Globus pallidus (tissue), 1 donor: Measurements from ENCODE around the gene MRGPRG.

Source experiments
- DNase-seq: peaks from one replicate; pipeline ENCODE4 v3.0.0-alpha.2; 2015; ENCODE audit warnings: low spot score

Gene MRGPRG

GRCh38 chr11:3225826-3226750, 7.5 kb upstream of the MRGPRG start:
- DNase-seq = peak; percentile 18

GRCh38 chr11:3225159-3225758, 6.6 kb upstream of the MRGPRG start:
- DNase-seq = no peak

- DNase-seq = no peak
Observed at GRCh38 chr11:3224401-3225057, 5.9 kb upstream of the MRGPRG start.

- no peak for DNase-seq
Observed at GRCh38 chr11:3223932-3224381, 5.3 kb upstream of the MRGPRG start.

- DNase-seq = no peak
Observed at GRCh38 chr11:3222941-3223915, 4.6 kb upstream of the MRGPRG start.

GRCh38 chr11:3222003-3222855, 3.6 kb upstream of the MRGPRG start:
- no peak for DNase-seq

- no peak for DNase-seq
Observed at GRCh38 chr11:3221408-3222002, 2.9 kb upstream of the MRGPRG start.

GRCh38 chr11:3220521-3221407, 2.2 kb upstream of the MRGPRG start:
- no peak for DNase-seq

GRCh38 chr11:3220101-3220500, 1.5 kb upstream of the MRGPRG start:
- no peak for DNase-seq

GRCh38 chr11:3219281-3219892, 774 bp upstream of the MRGPRG start:
- DNase-seq = no peak

GRCh38 chr11:3217818-3218482, 663 bp downstream of the MRGPRG start:
- no peak for DNase-seq

- no peak for DNase-seq
Observed at GRCh38 chr11:3216027-3216525, 2.5 kb downstream of the MRGPRG start.

GRCh38 chr11:3215346-3216026, 3.1 kb downstream of the MRGPRG start:
- DNase-seq = no peak

- no peak for DNase-seq
Observed at GRCh38 chr11:3214420-3214699, 4.3 kb downstream of the MRGPRG start.

GRCh38 chr11:3213659-3214419, 4.8 kb downstream of the MRGPRG start:
- DNase-seq = no peak

- no peak for DNase-seq
Observed at GRCh38 chr11:3208272-3208671, 10.3 kb downstream of the MRGPRG start.
